A204.1 (cell line): ENCODE results near the gene RPL32.
A peak's percentile ranks its signal among the peaks of the same experiment; 100 is the strongest.
"Not testable (repeated sequence)": the region's sequence is repeated elsewhere in the genome, so short reads cannot be mapped to it uniquely, and the experiment has no call there.

Experiments
- FAIRE-seq: peaks from 2 replicates; lab custom pipeline; 2012; peaks lifted over from hg19 to GRCh38; lab: Jason Lieb, UNC

The RPL32 gene

DNA sequence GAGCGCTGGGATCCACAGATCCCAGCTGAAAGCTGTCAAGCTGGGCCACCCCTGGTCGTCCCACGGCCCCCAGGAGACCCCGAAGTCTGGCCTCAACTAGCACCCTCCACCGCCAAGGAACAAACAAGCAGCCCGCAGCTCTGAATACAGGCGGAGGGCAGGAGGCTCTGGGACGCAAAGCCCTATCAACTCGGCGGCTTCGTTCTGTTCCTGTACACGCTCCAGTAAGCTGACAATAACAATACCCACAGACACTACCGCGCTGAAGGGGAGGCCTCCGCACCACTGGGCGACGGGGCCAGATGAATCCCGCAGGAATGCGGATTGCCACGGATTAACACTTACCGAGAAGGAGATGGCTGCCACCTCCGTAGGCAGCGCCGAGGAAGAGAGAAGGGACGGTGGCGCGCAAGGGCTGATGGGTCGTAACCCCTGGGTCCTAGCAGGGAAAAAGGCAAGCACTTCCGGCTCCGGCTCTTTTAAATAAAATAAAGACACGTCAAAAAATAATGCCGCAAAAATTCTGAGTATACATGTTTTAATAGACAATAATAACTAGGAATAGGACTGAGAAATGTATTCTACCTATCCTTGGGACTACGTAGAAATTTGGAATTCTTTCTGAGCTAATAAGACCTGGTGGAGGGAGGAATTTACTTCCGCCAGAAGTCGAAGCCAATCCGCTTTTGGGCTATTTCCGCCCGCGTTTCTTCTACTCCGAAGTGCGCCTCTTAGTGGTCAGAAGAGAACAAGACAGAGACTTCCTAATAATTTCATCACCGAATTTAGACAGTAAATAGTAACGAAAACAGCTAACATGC, at the start of gene RPL32:
TSS of gene RPL32 (minus strand) at position 417 of the 821 bp plus-strand sequence. CDS start 1,328 bp downstream, outside the sequence.
- peak; percentile 93 for FAIRE-seq

- no peak for FAIRE-seq
Measured at GRCh38 chr3:12890610-12891390, 49.4 kb upstream of the RPL32 start.

DNA sequence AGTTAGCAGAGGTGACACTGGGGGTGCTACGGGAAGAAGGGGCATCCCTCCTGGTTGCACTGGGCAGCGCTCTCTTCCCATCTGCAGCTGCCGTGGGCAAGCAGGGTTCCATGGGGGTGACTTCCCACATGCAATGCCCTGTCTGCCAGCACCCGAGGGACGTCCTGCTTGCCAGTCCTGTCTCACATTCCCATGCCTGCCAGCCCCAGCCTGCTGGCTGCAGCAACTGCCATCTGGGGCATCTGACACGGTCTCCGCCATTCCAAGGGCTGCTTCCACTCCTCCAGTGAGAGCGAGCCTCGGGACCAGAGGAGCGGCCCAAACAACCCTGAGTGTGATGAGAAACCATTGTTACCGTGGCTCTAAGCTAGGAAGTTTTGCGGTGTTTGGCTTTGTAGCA, 45.4 kb upstream of the RPL32 start:
- no peak for FAIRE-seq

DNA sequence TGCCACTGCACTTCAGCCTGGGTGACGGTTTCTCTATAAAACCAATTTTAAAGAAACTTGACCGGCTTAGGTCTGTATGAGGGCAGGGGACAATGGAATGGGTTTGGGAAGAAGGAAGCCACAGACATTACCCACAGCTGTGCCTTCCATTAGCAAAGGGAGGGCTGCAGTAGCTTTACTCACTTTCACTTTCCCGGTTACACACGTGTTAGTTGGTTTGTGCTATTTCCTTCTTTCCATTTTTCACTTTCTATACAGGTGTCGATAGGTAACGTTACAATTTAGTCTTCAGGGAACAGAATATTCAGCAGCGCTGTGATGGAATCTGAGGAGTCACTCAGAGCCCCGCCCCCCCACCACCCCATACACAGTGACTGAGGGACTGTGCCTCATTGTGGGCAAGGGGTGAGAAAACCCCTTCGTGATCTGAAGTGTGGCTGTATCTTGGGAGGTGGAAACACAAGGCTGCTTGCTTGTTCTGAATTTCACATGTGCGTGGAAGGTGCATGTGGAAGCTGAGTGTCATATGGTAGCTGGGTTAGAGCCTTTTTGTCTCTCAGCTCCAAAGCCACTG, 44.8 kb upstream of the RPL32 start:
- FAIRE-seq = no peak

DNA sequence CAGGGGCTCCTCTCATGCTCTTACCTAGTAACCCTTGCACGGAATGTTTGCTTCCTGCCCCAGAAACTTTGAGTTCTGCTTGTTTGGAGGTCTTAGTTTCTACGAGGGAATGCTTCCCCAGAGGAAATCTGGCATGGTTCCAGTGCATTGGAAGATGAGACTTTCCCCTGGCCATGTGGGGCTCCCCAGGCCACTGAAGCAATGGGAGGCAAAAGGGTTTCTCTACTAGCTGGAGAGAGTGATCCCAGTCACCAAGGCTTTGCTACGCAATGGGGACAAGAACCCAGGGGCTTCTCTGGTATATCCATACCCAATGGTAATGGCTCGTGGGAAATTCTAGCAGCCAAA, 44.2 kb upstream of the RPL32 start:
- no peak for FAIRE-seq

GRCh38 chr3:12884790-12885582, 43.6 kb upstream of the RPL32 start:
- FAIRE-seq = no peak

DNA sequence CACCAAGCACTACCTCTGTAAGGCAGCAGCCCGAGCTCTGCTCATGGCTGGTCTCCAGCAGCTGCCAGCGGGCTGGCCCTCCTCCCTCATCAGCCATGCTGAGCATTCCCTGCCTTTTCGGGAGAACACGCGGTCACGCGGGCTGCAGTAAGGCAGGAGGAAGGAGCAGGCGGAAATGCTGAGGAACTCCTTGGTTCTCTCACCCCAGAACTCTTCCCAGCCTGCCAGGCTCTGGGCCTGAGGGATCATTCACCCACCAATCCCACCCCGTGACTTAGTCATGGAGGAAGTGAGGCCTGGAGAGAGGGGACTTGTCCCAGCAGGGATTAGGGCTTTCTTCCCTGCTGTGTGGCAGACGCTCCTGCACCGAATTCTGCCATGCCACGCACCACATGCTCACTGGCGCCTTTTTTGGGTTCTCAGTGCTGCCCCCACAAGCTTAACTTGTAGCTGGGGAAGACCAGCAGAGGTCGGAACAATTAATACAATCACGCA, 42.9 kb upstream of the RPL32 start:
- no peak for FAIRE-seq

- no peak for FAIRE-seq
Measured at GRCh38 chr3:12882336-12883310, 41.3 kb upstream of the RPL32 start.

GRCh38 chr3:12881858-12882257, 40.5 kb upstream of the RPL32 start:
- not testable (repeated sequence) for FAIRE-seq

DNA sequence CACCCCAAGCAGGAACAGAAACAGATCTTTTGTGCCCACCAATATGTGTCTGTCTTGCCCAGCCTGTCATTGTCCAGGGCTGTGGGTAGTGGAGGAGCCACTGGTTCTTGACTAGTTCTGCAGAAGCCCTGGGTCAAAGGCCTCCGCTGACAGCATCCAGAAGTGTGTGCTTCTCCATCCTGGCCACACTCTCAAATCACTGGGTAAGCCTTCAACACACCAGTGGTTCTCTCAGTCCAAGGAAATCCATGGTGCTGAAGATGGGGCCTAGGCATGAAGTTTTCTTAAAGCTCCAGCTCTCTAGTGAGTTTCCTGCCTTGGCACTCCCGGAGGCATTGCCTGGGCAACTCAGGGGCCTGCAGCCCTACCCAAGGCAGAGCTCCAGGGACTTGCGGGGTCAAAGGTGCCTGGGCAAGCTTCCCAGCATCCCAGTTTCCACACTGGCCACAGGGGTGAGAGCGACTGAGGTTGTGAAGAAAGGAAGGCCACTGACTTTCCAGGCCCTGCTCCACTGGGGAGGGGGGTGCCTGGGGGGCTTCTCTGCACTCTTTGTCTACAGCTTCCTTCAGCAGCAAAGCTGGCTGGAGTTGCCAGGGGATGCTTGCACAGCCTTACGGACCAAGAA, 37.9 kb upstream of the RPL32 start:
- no peak for FAIRE-seq

- FAIRE-seq = not testable (repeated sequence)
Measured at GRCh38 chr3:12878758-12879157, 37.4 kb upstream of the RPL32 start.

DNA sequence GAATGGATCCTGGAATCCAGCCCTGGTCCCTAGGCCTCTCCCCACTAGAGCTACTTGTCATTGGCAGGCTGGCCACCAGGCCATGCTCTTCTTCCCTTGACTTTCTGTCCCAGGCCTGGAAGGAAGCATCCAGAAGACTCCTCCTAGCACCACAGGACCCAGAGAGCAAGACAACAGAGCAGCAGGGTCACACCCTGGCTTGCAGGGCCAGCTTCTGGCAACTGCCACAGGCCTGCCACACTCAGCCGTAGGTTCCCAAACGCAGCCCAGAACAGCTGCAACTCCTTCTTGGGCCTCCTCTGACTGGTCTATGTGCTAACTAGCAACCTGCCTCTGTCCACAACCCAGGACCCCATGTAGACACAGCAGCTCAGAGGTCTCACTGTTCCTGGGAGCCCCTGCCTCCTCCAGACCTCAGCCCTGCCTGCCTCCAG, 36.8 kb upstream of the RPL32 start:
- no peak for FAIRE-seq

DNA sequence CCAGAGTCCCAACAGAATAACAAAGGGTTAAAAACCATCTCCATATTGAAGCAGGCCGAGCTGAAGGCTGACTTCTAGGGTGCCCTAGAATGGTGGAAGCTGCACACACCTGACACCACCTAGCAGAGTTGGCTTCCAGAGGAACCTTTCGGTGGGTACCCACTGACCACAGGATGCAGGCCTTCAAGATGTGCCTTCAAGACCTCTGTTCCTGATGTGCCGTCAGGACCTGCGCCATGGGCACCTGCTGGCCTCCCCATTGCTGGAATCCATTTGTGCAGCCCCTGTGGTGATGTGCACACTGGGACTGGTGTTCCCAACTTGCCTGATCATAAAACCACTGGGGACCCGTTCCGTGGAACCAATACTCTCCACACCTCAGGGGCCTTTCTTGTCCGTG, 35.7 kb upstream of the RPL32 start:
- FAIRE-seq = no peak

DNA sequence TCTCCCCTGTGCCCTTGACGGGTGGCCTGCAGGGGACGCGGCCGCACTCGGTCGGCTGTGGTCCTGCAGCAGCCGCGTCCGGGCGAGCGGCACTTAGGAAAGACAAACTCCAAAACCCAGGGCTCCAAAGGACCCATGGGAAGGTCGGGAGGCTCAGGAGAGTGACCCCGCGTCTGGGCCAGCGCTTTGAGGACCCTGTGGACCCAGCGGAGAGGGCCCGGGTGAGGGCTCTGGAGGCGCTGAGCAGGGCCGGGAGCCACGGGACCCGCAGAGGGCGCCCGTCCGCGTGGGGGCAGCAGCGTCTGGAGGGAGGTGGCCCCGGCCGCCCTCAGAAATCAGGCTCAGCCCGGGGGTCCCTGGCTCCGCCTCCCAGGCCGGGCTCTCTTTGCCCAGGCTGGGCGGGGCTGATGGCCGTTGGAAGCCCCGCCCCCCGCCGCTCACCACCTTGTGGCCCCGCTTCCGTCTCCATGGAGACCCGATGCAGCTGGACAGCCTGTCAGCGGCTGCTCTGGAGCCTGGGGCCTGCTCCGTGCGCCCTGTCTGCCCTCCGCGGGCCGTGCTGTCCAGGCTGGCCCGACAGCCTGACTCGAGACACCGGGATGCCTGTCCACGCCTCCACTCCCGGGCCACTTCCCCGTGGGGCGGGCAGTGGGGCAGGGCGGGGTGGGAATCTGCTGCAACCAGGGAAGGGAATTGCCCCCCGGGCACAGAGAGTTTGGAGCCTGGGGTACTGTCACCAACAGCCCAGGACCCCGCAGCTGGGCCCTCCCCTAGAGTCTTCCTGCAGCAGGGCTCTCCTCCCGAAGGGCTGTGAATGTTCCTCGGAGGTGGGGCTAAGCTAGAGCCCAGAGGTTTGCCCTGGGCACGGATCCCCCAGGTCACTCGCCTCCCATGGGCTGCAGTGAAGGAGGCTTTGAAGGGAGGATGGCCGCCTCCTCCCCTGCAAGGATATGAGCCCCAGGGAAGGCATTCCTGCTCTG, 34.8 kb upstream of the RPL32 start:
- no peak for FAIRE-seq

DNA sequence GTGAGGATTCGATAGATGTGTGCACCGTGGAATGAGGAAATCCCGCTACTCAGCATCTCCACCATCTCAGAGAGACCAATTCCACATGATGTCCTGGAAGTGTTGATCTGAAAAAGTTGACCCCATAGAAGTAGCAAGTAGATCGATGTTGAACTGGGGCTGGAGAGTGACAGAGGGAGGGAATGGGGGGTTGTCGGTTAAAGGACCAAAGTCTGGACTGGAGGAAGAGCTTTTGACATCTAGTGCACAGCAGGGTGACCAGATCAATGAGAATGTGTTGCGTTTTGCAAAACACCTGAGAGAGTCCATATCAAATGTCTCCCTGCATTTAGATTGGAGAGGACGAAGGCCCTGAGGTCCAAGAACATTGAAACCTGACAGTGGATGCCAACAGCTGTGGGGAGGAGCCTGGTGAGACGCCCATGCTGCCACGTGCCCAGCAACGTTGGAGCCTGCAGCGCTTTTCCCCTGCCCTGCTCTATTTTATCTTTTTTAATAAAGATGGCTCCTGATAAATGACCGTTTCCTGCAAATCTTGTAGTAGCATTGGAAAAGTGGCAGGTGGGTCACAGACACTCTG, 30.1 kb upstream of the RPL32 start:
- no peak for FAIRE-seq

DNA sequence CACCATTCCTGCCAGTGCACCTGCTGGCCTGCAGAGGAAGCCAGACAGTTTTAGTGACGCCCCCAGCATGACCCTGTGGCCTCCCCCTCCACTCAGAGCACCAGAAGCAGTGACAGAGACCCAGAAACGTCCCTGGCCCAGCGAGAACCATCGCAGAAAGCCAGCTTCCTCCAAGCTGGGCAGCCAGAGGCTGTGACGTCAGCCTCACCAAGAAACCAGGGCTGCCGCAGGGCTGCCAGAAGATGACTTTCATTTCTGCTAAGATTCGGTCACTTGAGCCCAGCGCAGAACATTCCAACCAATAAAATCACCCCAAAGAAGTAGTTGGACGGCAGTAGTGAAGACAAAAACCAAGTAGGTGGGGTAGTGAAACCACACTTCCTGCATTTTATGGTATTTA, 29.6 kb upstream of the RPL32 start:
- no peak for FAIRE-seq

- FAIRE-seq = no peak
Measured at GRCh38 chr3:12869035-12869621, 27.8 kb upstream of the RPL32 start.
